ENCODE results near the gene OR52L1. TPM values are rescaled to one million over a fixed set of nuclear protein-coding genes. Genes with fewer than 3 reads are reported as not detected.

Gene OR52L1
- total RNA-seq, 1 donor from 2014 or later = not detected

DNA sequence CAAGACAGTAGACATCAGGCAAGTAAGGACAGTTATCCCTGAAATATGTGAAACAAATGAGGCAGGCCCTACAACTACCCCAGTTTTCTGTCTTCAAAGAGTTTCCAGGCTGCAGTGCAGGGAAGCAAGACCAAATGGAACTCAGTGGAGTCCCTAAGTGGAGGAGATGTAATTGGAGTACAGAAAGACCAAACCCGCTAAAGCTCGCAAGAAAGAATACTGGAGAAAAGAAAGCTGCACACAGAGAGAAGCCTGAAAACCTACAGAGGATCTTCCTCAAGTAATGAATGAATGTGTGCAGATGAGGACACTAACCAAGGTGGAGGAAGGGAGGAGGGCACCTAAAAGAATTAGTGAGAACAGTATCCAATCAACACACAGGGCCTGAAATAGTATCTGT lies 46.0 kb downstream of the OR52L1 start:
- Mint-ChIP-seq H3K4me1 (ENCODE audit: unreplicated experiment) (no peaks in the 10 kb centered on the region), H3K27me3 (no peaks in the 10 kb centered on the region), H3K4me3 (no peak overlapping the region), H3K27ac (no peak overlapping the region), H3K9me3 (peaks cover 4% of the 10 kb centered on the region), H3K36me3 (no peaks in the 10 kb centered on the region)
- TF ChIP-seq, protein P1, sequence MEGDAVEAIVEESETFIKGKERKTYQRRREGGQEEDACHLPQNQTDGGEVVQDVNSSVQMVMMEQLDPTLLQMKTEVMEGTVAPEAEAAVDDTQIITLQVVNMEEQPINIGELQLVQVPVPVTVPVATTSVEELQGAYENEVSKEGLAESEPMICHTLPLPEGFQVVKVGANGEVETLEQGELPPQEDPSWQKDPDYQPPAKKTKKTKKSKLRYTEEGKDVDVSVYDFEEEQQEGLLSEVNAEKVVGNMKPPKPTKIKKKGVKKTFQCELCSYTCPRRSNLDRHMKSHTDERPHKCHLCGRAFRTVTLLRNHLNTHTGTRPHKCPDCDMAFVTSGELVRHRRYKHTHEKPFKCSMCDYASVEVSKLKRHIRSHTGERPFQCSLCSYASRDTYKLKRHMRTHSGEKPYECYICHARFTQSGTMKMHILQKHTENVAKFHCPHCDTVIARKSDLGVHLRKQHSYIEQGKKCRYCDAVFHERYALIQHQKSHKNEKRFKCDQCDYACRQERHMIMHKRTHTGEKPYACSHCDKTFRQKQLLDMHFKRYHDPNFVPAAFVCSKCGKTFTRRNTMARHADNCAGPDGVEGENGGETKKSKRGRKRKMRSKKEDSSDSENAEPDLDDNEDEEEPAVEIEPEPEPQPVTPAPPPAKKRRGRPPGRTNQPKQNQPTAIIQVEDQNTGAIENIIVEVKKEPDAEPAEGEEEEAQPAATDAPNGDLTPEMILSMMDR (conservative IDR thresholded peaks at IDR 0.05) = no peak
- DNase-seq (ENCODE audit: extremely low spot score, unreplicated experiment) = no peak

DNA sequence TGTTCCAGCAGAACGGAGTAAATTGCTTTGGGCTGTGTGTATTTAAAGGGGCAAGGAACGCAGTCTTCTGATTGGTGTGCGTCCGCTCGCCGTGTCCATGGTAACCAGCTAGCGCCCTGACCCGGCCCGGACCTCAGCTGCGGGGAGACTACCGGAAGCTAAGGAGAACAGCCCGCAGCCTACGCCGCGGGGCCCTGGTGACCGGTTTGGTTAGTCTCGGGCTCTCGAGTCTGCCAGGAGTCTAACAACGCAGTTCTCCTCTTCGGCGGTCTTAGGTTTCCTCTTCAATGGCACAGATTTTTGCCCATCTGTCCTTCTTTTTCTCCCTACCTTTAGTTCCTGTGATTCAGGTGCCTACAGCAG lies 48.2 kb downstream of the OR52L1 start:
- H3K27ac Mint-ChIP-seq = no peak overlapping the region
- no peaks in the 10 kb centered on the region for H3K27me3 Mint-ChIP-seq
- no peak for DNase-seq (ENCODE audit: extremely low spot score, unreplicated experiment)
- H3K4me1 Mint-ChIP-seq (ENCODE audit: unreplicated experiment) = no peaks in the 10 kb centered on the region
- no peaks in the 10 kb centered on the region for H3K36me3 Mint-ChIP-seq
- TF ChIP-seq, protein P1 (conservative IDR thresholded peaks at IDR 0.05) = no peak
- H3K9me3 Mint-ChIP-seq = peaks cover 7% of the 10 kb centered on the region
- H3K4me3 Mint-ChIP-seq = no peak overlapping the region

GRCh38 chr11:5937868-5938602 lies 48.8 kb downstream of the OR52L1 start:
- Mint-ChIP-seq H3K4me1 (ENCODE audit: unreplicated experiment) (no peaks in the 10 kb centered on the region), H3K9me3 (peaks cover 11% of the 10 kb centered on the region), H3K4me3 (no peak overlapping the region), H3K36me3 (no peaks in the 10 kb centered on the region), H3K27me3 (no peaks in the 10 kb centered on the region), H3K27ac (no peak overlapping the region)
- no peak for DNase-seq (ENCODE audit: extremely low spot score, unreplicated experiment)
- TF ChIP-seq, protein P1 (conservative IDR thresholded peaks at IDR 0.05) = no peak

Other genes starting within 250 kb of the OR52L1 start
- gene OR52N4, start 232.7 kb downstream of the OR52L1 start, total RNA-seq (ENCODE audit: low replicate concordance) = not detected in 2 replicates
- not detected in 2 replicates for gene OR52N5, start 203.6 kb downstream of the OR52L1 start, total RNA-seq (ENCODE audit: low replicate concordance)
- gene OR52N1, start 195.7 kb downstream of the OR52L1 start, total RNA-seq (ENCODE audit: low replicate concordance) = not detected in 2 replicates
- not detected in 2 replicates for gene OR52N2, start 178.1 kb downstream of the OR52L1 start, total RNA-seq (ENCODE audit: low replicate concordance)
- gene OR52E6, start 145.1 kb downstream of the OR52L1 start, total RNA-seq (ENCODE audit: low replicate concordance) = not detected in 2 replicates
- gene OR52E8, start 129.3 kb downstream of the OR52L1 start, total RNA-seq (ENCODE audit: low replicate concordance) = not detected in 2 replicates
- not detected in 2 replicates for gene OR52E4, start 106.4 kb downstream of the OR52L1 start, total RNA-seq (ENCODE audit: low replicate concordance)
- gene OR52E5, start 93.8 kb downstream of the OR52L1 start, total RNA-seq (ENCODE audit: low replicate concordance) = not detected in 2 replicates
- not detected in 2 replicates for gene OR56A3, start 44.7 kb downstream of the OR52L1 start, total RNA-seq (ENCODE audit: low replicate concordance)
- not detected in 2 replicates for gene OR56A5, start 18.5 kb downstream of the OR52L1 start, total RNA-seq (ENCODE audit: low replicate concordance)
- gene OR56A4, start 20.0 kb upstream of the OR52L1 start, total RNA-seq (ENCODE audit: low replicate concordance) = 0.07 TPM in 1 of 2 replicates, not detected in the other
- not detected in 2 replicates for gene OR56A1, start 43.8 kb upstream of the OR52L1 start, total RNA-seq (ENCODE audit: low replicate concordance)
- not detected in 2 replicates for gene OR56B4, start 120.7 kb upstream of the OR52L1 start, total RNA-seq (ENCODE audit: low replicate concordance)
- gene OR52B2, start 183.3 kb upstream of the OR52L1 start, total RNA-seq (ENCODE audit: low replicate concordance) = not detected in 2 replicates
- not detected in 2 replicates for gene OR52W1, start 212.2 kb upstream of the OR52L1 start, total RNA-seq (ENCODE audit: low replicate concordance)
- gene C11orf42, start 218.6 kb upstream of the OR52L1 start, total RNA-seq (ENCODE audit: low replicate concordance) = not detected in 2 replicates
- 50.7 and 52.5 TPM in 2 replicates for gene FHIP1B, start 247.7 kb upstream of the OR52L1 start, total RNA-seq (ENCODE audit: low replicate concordance)

All from type B pancreatic cell (in vitro differentiated cells).